HCT116 (cell line): Measurements from ENCODE around the gene HORMAD1. TPM values are rescaled to one million over a fixed set of nuclear protein-coding genes. Genes with fewer than 3 reads are reported as not detected.

Source experiments
- ATAC-seq: fragments of 200-7000 bp; cut with Tn5 transposase; 2 replicates; pipeline ENCODE4 v1.9.1; 2020; ENCODE audit warnings: mild to moderate bottlenecking, moderate library complexity
- BruUV-seq: library from RNA; stranded (reverse); fragments of 400-500 nt; replicated peaks from 2 replicates; lab custom pipeline; 2021; lab: Mats Ljungman, UMichigan
- CTCF ChIA-PET: fragments of 300-600 bp; sonication (Branson Sonifier 250); formaldehyde crosslinking; loops from one replicate; lab custom pipeline; 2021; ENCODE audit warnings: antibody characterized with exemption; lab: Charles Lee
- POLR2A ChIA-PET: fragments of 300-600, 350-600 bp; sonication (Branson Sonifier 250); formaldehyde crosslinking; loops from one replicate; lab custom pipeline; 2021; ENCODE audit warnings: antibody characterized with exemption; lab: Charles Lee
- RAD21 ChIA-PET, 2 experiments: fragments of 300-600 bp; sonication (Branson Sonifier 250); formaldehyde crosslinking; loops; one replicate each; lab custom pipeline; 2023; ENCODE audit warnings: low total read pairs in 2 of 2; ENCODE audit not compliant: uncharacterized antibody in 2 of 2, unreplicated experiment in 2 of 2, low non-redundant PET in 1 of 2; lab: Charles Lee
- DNase-seq: peaks from one replicate; pipeline ENCODE4 v3.0.0-alpha.2; 2010; ENCODE audit warnings: low read depth, low spot score
- H2AFZ ChIP-seq: fragments of 200-600 bp; shearing (Covaris generic), sonication (generic); 2 replicates; pipeline ENCODE4 v1.6.1; 2017; ENCODE audit warnings: low read depth, mixed run types, mixed read lengths, antibody characterized with exemption, low read length; ENCODE audit not compliant: poor library complexity, severe bottlenecking
- H3K27ac ChIP-seq: 2 replicates; pipeline ENCODE4 v1.5.1; 2012; ENCODE audit warnings: low read depth, low read length
- H3K27me3 ChIP-seq: fragments of 200-600 bp; sonication (generic); 2 replicates; pipeline ENCODE4 v1.6.1; 2016; ENCODE audit warnings: mixed run types, low read length, mixed read lengths; ENCODE audit not compliant: insufficient read depth
- H3K36me3 ChIP-seq, 2 experiments: fragments of 200-500 bp in 1 of 2; fragments of 200-600 bp in 1 of 2; sonication (Bioruptor generic) in 1 of 2; sonication (generic) in 1 of 2; 2 replicates each; pipeline versions ENCODE4 v1.5.1 to v1.6.1; 2014 to 2016; ENCODE audit warnings: low read length in 2 of 2, inconsistent platforms in 1 of 2, mixed read lengths in 1 of 2, mixed run types in 1 of 2; ENCODE audit not compliant: insufficient read depth in 2 of 2, control insufficient read depth in 1 of 2
- H3K4me1 ChIP-seq, 2 experiments: fragments of 200-600 bp in 1 of 2; sonication (generic) in 1 of 2; 2 replicates each; pipeline versions ENCODE4 v1.5.1 to v1.6.1; 2012 to 2017; ENCODE audit warnings: low read length in 2 of 2, inconsistent platforms in 1 of 2, mild to moderate bottlenecking in 1 of 2, mixed read lengths in 1 of 2, mixed run types in 1 of 2, moderate library complexity in 1 of 2; ENCODE audit not compliant: insufficient read depth in 2 of 2, control insufficient read depth in 1 of 2
- H3K4me2 ChIP-seq: fragments of 200-600 bp; sonication (generic); 2 replicates; pipeline ENCODE4 v1.6.1; 2017; ENCODE audit warnings: mixed run types, low read length, mixed read lengths
- H3K4me3 ChIP-seq, 2 experiments: fragments of 200-600 bp in 1 of 2; sonication (generic) in 1 of 2; replicated peaks in 1 of 2; 2 replicates each; pipeline ENCODE4 v1.5.1; 2011 to 2016; ENCODE audit warnings: low read length in 2 of 2, control low read depth in 1 of 2, low read depth in 1 of 2, mild to moderate bottlenecking in 1 of 2, mixed read lengths in 1 of 2, mixed run types in 1 of 2
- H3K79me2 ChIP-seq: fragments of 200-600 bp; sonication (generic); 2 replicates; pipeline ENCODE4 v1.6.1; 2017; ENCODE audit warnings: mild to moderate bottlenecking, mixed run types, low read length, moderate library complexity, mixed read lengths; ENCODE audit not compliant: insufficient read depth
- H3K9ac ChIP-seq: fragments of 200-600 bp; sonication (generic); 2 replicates; pipeline ENCODE4 v1.6.1; 2016; ENCODE audit warnings: low read length, mixed read lengths
- H3K9me2 ChIP-seq: fragments of 200-600 bp; sonication (generic), shearing (Covaris generic); 2 replicates; pipeline ENCODE4 v1.6.1; 2017; ENCODE audit warnings: mixed run types, mild to moderate bottlenecking, moderate library complexity; ENCODE audit not compliant: insufficient read depth
- H3K9me3 ChIP-seq, 2 experiments: fragments of 200-500 bp in 1 of 2; fragments of 200-600 bp in 1 of 2; sonication (Bioruptor generic) in 1 of 2; sonication (generic) in 1 of 2; 2 replicates each; pipeline ENCODE4 v1.6.1; 2014 to 2017; ENCODE audit warnings: low read length in 2 of 2, mixed read lengths in 2 of 2, inconsistent platforms in 1 of 2, low read depth in 1 of 2, mild to moderate bottlenecking in 1 of 2, mixed run types in 1 of 2, moderate library complexity in 1 of 2; ENCODE audit not compliant: control insufficient read depth in 1 of 2, insufficient read depth in 1 of 2
- H4K20me1 ChIP-seq: fragments of 200-600 bp; sonication (generic), shearing (Covaris generic); 2 replicates; pipeline ENCODE4 v1.6.1; 2017; ENCODE audit warnings: mixed run types, mild to moderate bottlenecking, moderate library complexity; ENCODE audit not compliant: insufficient read depth
- ELF1 ChIP-seq: IDR thresholded peaks from 2 replicates; pipeline ENCODE4 v1.6.1; 2012; ENCODE audit warnings: low read depth, borderline replicate concordance
- EZH2phosphoT487 ChIP-seq: fragments of 200-600 bp; IDR thresholded peaks from 2 replicates; pipeline ENCODE4 v1.6.1; 2018; ENCODE audit warnings: antibody characterized with exemption, borderline replicate concordance
- FOSL1 ChIP-seq: IDR thresholded peaks from 2 replicates; pipeline ENCODE4 v1.6.1; 2012; ENCODE audit warnings: low read depth
- RAD21 ChIP-seq: IDR thresholded peaks from 2 replicates; pipeline ENCODE4 v1.6.1; 2012; ENCODE audit warnings: low read depth, mild to moderate bottlenecking
- TCF7L2 ChIP-seq: IDR thresholded peaks from 2 replicates; pipeline ENCODE4 v1.7.0; 2011; ENCODE audit warnings: borderline replicate concordance, inconsistent platforms; ENCODE audit not compliant: insufficient read depth, insufficient read length; ENCODE audit errors: extremely low read depth
- YY1 ChIP-seq: IDR thresholded peaks from 2 replicates; pipeline ENCODE4 v1.6.1; 2011; ENCODE audit warnings: low read length, low read depth, moderate library complexity, mild to moderate bottlenecking; ENCODE audit not compliant: insufficient replicate concordance; ENCODE audit errors: extremely low read depth
- ZFX ChIP-seq: fragments of 450-650 bp; IDR thresholded peaks from 2 replicates; pipeline ENCODE4 v1.6.1; 2017
- intact Hi-C: fragments of 100-400 bp; cut with micrococcal nuclease; formaldehyde crosslinking; loops from 2 replicates; pipeline ENCODE4 v1.10.0; 2022
- total RNA-seq: library from RNA; stranded (reverse); gene quantifications from one replicate; pipeline ENCODE4 v1.2.1, GENCODE V29; 2021; ENCODE audit not compliant: unreplicated experiment
- TF ChIP-seq, protein P1 (sequence below): IDR thresholded peaks from 2 replicates; pipeline ENCODE4 v1.6.1; 2012
- TF ChIP-seq, protein P2 (sequence below): IDR thresholded peaks from 2 replicates; pipeline ENCODE4 v1.6.1; 2012

Gene HORMAD1
- total RNA-seq, 1 experiment from 2014 or later, result not detected

DNA sequence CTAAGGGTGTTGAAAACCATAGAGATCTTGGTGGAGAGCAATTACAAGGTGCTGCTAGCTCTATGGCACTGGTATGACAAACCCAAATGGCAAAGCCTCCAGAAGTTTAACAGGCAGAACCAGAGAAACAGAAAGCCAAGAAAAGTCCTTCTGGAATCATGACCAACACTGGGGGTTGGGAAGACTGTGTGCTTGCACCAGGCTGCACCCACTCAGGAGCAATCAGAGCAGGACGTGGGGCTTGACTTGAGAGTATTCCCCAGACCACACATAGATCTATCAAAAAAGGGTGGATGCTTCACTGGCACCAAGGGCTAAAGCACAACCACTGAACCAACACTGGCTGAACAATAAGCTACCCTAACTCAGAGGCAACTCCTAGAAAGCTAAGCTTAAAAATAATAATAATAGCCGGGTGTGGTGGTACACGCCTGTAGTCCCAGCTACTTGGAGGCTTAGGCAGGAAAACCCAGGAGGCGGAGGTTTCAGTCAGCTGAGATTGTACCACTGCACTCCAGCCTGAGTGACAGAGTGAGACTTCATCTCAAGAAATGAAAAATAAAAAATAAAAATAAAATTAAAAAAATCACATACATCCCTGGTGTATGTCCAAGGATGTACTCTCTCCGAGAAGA lies 71.1 kb downstream of the HORMAD1 start:
- RAD21 ChIA-PET, result no interaction called here

More for the DNA sequence above, 71.1 kb downstream of the HORMAD1 start:
- Histone ChIP-seq H3K27me3 (no peaks in the 10 kb centered on the region), H3K4me1 (peaks cover 7 to 8% of the 10 kb centered on the region in 2 experiments), H3K4me3 (no peak overlapping the region), H3K36me3 (peaks cover 4 to 8% of the 10 kb centered on the region in 2 experiments; a peak in 3 of 4 replicates), H3K9me2 (no peaks in the 10 kb centered on the region), H3K9ac (no peak overlapping the region), H3K4me2 (no peak overlapping the region), H3K27ac (no peak overlapping the region), H4K20me1 (no peaks in the 10 kb centered on the region), H3K79me2 (no peaks in the 10 kb centered on the region), H2AFZ (no peak overlapping the region), H3K9me3 (no peaks in the 10 kb centered on the region)
- no peak for ATAC-seq
- ChIA-PET CTCF (no interaction called here), POLR2A (no interaction called here)
- intact Hi-C loops, result no loop called here
- no TSS peak for BruUV-seq
- TF ChIP-seq YY1, result no peak
- TF ChIP-seq, protein P1, sequence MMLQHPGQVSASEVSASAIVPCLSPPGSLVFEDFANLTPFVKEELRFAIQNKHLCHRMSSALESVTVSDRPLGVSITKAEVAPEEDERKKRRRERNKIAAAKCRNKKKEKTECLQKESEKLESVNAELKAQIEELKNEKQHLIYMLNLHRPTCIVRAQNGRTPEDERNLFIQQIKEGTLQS, result no peak
- TF ChIP-seq TCF7L2, result no peak
- no peak for TF ChIP-seq FOSL1
- no peak for TF ChIP-seq ZFX
- TF ChIP-seq ELF1, result no peak
- no peak for TF ChIP-seq RAD21
- TF ChIP-seq, protein P2, sequence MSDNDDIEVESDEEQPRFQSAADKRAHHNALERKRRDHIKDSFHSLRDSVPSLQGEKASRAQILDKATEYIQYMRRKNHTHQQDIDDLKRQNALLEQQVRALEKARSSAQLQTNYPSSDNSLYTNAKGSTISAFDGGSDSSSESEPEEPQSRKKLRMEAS, result no peak
- no peak for TF ChIP-seq EZH2phosphoT487
- DNase-seq, result no peak

Other genes with a start within 250 kb of the HORMAD1 start
- 23.2 TPM for gene TARS2, start 233.5 kb downstream of the HORMAD1 start, total RNA-seq
- 2.0 TPM for gene ECM1, start 212.8 kb downstream of the HORMAD1 start, total RNA-seq
- 0.59 TPM for gene FALEC, start 205.1 kb downstream of the HORMAD1 start, total RNA-seq
- 4.3 TPM for gene ADAMTSL4, start 171.5 kb downstream of the HORMAD1 start, total RNA-seq
- gene MCL1, start 141.3 kb downstream of the HORMAD1 start, total RNA-seq, result 146 TPM
- 130 TPM for gene ENSA, start 91.3 kb downstream of the HORMAD1 start, total RNA-seq
- gene GOLPH3L, start 23.7 kb downstream of the HORMAD1 start, total RNA-seq, result 28.0 TPM
- 0.57 TPM for gene CTSS, start 44.9 kb upstream of the HORMAD1 start, total RNA-seq
- 3.5 TPM for gene CTSK, start 87.4 kb upstream of the HORMAD1 start, total RNA-seq
- gene ARNT, start 155.7 kb upstream of the HORMAD1 start, total RNA-seq, result 27.2 TPM
- gene CTXND2, start 166.2 kb upstream of the HORMAD1 start, total RNA-seq, result not detected
- 54.3 TPM for gene SETDB1, start 205.5 kb upstream of the HORMAD1 start, total RNA-seq